Measurements from ENCODE around the gene MRPS10.
"Not testable (repeated sequence)": the region's sequence is repeated elsewhere in the genome, so short reads cannot be mapped to it uniquely, and the experiment has no call there.

Gene MRPS10

DNA sequence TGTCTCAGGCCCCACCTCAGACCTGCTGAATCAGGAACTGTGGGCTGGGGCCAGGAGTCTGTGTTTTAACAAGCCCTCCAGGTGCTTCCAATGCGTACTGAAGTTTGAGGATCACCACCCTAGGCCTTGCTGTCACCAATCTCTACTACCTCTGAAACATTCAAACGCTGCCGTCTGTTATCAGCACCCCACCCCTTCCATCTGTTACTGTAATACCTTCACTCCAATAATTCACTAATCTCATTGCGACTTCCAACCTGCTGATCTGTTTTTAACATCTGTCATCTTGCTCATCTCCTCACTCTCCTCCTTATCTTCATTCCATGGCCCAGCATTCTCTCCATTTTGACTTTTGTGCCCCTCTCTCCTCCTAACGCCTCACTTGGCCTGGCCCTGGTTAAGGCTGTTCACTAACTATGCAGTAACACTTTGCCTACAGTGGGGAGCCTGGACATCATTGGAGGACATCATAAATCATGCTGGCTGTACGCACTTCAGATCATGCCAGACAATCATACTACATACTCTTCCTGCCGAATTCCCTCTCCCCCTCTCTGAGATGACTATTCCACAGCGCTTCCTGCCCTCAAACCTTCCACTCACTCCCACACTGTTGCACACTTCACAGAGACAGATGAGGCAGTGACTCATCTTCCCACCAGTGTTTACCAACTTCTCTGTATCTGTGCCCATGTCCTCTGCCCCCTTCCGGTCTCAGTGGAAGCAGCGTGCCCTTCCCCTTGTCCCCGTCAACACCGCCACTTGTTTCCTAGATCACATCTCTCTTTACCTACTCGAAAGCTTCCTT is 19.9 kb downstream of the MRPS10 start:
- TF ChIP-seq, protein P1, sequence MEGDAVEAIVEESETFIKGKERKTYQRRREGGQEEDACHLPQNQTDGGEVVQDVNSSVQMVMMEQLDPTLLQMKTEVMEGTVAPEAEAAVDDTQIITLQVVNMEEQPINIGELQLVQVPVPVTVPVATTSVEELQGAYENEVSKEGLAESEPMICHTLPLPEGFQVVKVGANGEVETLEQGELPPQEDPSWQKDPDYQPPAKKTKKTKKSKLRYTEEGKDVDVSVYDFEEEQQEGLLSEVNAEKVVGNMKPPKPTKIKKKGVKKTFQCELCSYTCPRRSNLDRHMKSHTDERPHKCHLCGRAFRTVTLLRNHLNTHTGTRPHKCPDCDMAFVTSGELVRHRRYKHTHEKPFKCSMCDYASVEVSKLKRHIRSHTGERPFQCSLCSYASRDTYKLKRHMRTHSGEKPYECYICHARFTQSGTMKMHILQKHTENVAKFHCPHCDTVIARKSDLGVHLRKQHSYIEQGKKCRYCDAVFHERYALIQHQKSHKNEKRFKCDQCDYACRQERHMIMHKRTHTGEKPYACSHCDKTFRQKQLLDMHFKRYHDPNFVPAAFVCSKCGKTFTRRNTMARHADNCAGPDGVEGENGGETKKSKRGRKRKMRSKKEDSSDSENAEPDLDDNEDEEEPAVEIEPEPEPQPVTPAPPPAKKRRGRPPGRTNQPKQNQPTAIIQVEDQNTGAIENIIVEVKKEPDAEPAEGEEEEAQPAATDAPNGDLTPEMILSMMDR (IDR thresholded peaks at IDR 0.05; ENCODE audit: extremely low read depth, insufficient read depth, missing control alignments), result no peak
- in situ Hi-C loops (cut with MboI; ENCODE audit: low pct_unique_long_range_greater_than_20kb, low sequenced_read_pairs, unreplicated experiment), result no loop called here
- DNase-seq (ENCODE audit: low spot score), result no peak

DNA sequence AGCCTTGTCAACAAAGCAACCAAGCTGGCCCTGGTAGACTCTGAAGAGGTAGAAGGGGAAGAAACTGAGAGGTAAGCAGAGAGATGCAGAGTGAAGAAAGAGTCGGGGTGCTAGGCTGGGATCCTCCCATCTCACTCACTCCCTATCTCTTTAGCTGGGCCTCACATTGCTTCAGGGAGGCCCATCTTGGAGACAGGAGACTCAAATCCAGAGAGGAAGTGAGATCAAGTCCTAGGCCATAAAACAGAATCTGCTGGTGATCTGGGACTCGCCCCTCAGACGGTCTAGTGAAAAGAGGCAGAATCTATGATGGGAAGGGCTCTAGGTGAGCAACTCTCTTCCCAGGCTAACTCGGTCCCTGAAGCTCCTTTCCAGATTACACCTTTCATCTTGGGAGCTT is 22.2 kb downstream of the MRPS10 start:
- TF ChIP-seq, protein P1 (IDR thresholded peaks at IDR 0.05; ENCODE audit: extremely low read depth, insufficient read depth, missing control alignments), result no peak
- in situ Hi-C loops (cut with MboI; ENCODE audit: low pct_unique_long_range_greater_than_20kb, low sequenced_read_pairs, unreplicated experiment), result no loop called here
- no peak for DNase-seq (ENCODE audit: low spot score)

- no peak for DNase-seq (ENCODE audit: low spot score)
- in situ Hi-C loops (cut with MboI; ENCODE audit: low pct_unique_long_range_greater_than_20kb, low sequenced_read_pairs, unreplicated experiment), result no loop called here
Observed at GRCh38 chr6:42194056-42194455, 23.6 kb downstream of the MRPS10 start.

DNA sequence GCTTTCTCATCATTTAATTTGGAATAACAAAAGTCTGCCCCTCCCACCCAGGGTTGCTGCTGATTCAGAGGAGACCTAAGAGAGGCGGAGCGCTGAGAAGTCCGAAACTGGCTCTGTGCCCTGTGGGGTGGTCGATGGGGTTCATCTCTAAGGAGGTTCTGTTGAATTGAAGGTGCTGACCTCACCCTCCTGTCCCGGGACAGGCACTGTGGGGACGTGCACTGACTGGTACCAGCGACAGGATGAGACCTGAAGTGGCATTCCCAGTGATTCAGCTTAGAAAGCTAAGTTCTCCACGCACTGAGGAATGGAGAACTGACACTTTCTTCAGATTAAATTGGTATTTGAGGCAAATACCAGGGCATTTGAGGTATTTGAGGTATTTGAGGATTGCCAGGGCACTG is 24.2 kb downstream of the MRPS10 start:
- no peak for DNase-seq (ENCODE audit: low spot score)
- in situ Hi-C loops (cut with MboI; ENCODE audit: low pct_unique_long_range_greater_than_20kb, low sequenced_read_pairs, unreplicated experiment), result no loop called here

More at GRCh38 chr6:42194056-42194455, 23.6 kb downstream of the MRPS10 start:
- TF ChIP-seq, protein P1 (IDR thresholded peaks at IDR 0.05; ENCODE audit: extremely low read depth, insufficient read depth, missing control alignments), result no peak

GRCh38 chr6:42192385-42192784 is 25.3 kb downstream of the MRPS10 start:
- DNase-seq (ENCODE audit: low spot score), result not testable (repeated sequence)

More for the DNA sequence above, 24.2 kb downstream of the MRPS10 start:
- TF ChIP-seq, protein P1 (IDR thresholded peaks at IDR 0.05; ENCODE audit: extremely low read depth, insufficient read depth, missing control alignments), result no peak

GRCh38 chr6:42190554-42191183 is 27.0 kb downstream of the MRPS10 start:
- no peak for DNase-seq (ENCODE audit: low spot score)
- in situ Hi-C loops (cut with MboI; ENCODE audit: low pct_unique_long_range_greater_than_20kb, low sequenced_read_pairs, unreplicated experiment), result no loop called here
- TF ChIP-seq, protein P1 (IDR thresholded peaks at IDR 0.05; ENCODE audit: extremely low read depth, insufficient read depth, missing control alignments), result no peak

More at GRCh38 chr6:42192385-42192784, 25.3 kb downstream of the MRPS10 start:
- in situ Hi-C loops (cut with MboI; ENCODE audit: low pct_unique_long_range_greater_than_20kb, low sequenced_read_pairs, unreplicated experiment), result not testable (repeated sequence)

DNA sequence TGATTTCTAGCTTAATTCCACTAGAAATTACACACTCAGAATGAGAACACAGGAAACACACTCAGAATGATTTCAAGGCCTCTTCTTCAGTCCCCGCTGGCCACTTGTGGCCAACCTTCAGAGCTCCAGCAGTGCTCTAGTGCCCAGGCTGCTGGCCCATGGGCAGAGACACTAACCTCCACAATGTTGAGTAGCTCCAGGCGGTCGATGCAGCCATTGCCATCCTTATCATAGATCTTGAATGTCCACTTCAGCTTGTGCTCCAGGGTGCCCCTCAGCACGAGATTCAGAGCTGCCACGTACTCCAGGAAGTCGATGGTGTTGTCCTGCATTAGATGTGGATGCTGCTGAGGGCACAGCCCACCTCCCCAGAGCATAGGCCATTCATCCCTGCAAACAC is 29.3 kb downstream of the MRPS10 start:
- TF ChIP-seq, protein P1 (IDR thresholded peaks at IDR 0.05; ENCODE audit: extremely low read depth, insufficient read depth, missing control alignments), result no peak
- DNase-seq (ENCODE audit: low spot score), result no peak
- in situ Hi-C loops (cut with MboI; ENCODE audit: low pct_unique_long_range_greater_than_20kb, low sequenced_read_pairs, unreplicated experiment), result no loop called here

Measured in GM13977 (cell line).